Vagina (tissue), 2 donors: ENCODE data around the gene BEST3. TPM values are rescaled to one million over a fixed set of nuclear protein-coding genes. Genes with fewer than 3 reads are reported as not detected.

Source experiments
- DNase-seq, 2 donors: peaks; one replicate each; pipeline ENCODE4 v3.0.0-alpha.2; 2017; ENCODE audit errors: extremely low spot score in 2 of 2
- H3K27ac ChIP-seq: fragments of 200-600 bp; sonication (generic); one replicate; pipeline ENCODE4 v1.5.1; 2019
- H3K27me3 ChIP-seq: fragments of 200-600 bp; sonication (generic); one replicate; pipeline ENCODE4 v1.5.1; 2019
- H3K36me3 ChIP-seq, 2 donors: fragments of 200-600 bp; sonication (generic); one replicate each; pipeline ENCODE4 v1.5.1; 2017 to 2019
- H3K4me1 ChIP-seq: fragments of 200-600 bp; sonication (generic); one replicate; pipeline ENCODE4 v1.5.1; 2019
- H3K4me3 ChIP-seq, 2 donors: fragments of 200-600 bp; sonication (generic); 1 replicate in 1 of 2; 2 replicates in 1 of 2; pipeline ENCODE4 v1.5.1; 2016 to 2019
- H3K9me3 ChIP-seq: fragments of 200-600 bp; sonication (generic); one replicate; pipeline ENCODE4 v1.5.1; 2019
- CTCF ChIP-seq, 3 experiments: fragments of 450-650 bp in 2 of 3; fragments of 200-600 bp in 1 of 3; sonication (generic) in 1 of 3; IDR thresholded peaks; one replicate each; pipeline ENCODE4 v1.5.1; 2017 to 2019; ENCODE audit warnings: antibody characterized with exemption in 3 of 3, mild to moderate bottlenecking in 2 of 3, moderate library complexity in 2 of 3
- POLR2A ChIP-seq, 2 donors: fragments of 450-650 bp; IDR thresholded peaks; one replicate each; pipeline ENCODE4 v1.6.1; 2017; ENCODE audit warnings: antibody characterized with exemption in 2 of 2, mild to moderate bottlenecking in 2 of 2, moderate library complexity in 2 of 2
- POLR2AphosphoS5 ChIP-seq, 2 donors: sonication (generic); formaldehyde crosslinking; IDR thresholded peaks; one replicate each; pipeline ENCODE4 v1.9.0; 2017; ENCODE audit warnings: antibody characterized with exemption in 2 of 2, mild to moderate bottlenecking in 2 of 2, low read depth in 1 of 2; ENCODE audit not compliant: insufficient read depth in 1 of 2
- intact Hi-C: fragments of 100-400 bp; cut with DNase I; formaldehyde crosslinking; loops from one replicate; pipeline ENCODE4 v1.15.1; 2023
- total RNA-seq: library from RNA; depleted of rRNA; stranded (reverse); fragments of >200 nt; gene quantifications from one replicate; pipeline ENCODE4 v1.2.3, GENCODE V29; 2016

Gene BEST3
- total RNA-seq, 1 donor from 2014 or later = not detected

DNA sequence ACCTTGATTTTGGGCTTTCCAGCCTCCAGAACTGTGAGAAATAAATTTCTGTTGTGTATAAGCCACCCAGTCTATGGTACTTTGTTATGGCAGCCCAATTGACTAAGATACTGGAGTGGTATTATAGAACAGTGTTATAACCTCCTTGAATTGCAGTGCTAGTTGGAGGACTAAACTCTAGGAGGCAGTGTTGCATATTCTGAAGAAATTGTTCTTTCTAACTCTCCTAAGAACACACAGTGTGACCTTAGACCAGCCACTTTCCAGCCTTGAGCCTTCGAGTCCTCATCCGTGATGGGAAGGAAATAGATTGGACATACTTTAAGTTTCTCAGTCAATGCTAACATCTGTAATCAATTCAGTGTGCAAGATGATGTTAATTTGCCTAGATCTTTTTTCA, 66.0 kb downstream of the BEST3 start:
- Histone ChIP-seq H3K9me3 (no peaks in the 10 kb centered on the region), H3K27me3 (no peaks in the 10 kb centered on the region)
- intact Hi-C loops = no loop called here

GRCh38 chr12:69630191-69630590, 68.9 kb downstream of the BEST3 start:
- no peaks in the 10 kb centered on the region for H3K9me3 ChIP-seq
- H3K36me3 ChIP-seq = no peaks in the 10 kb centered on the region
- no peaks in the 10 kb centered on the region for H3K4me1 ChIP-seq
- TF ChIP-seq CTCF (IDR thresholded peaks at IDR 0.05) = no peak
- no peak for TF ChIP-seq POLR2A (IDR thresholded peaks at IDR 0.05)
- TF ChIP-seq POLR2AphosphoS5 (IDR thresholded peaks at IDR 0.05; ENCODE audit: insufficient read depth in 1 of 2, low read depth in 1 of 2) = no peak
- no peak overlapping the region for H3K4me3 ChIP-seq
- intact Hi-C loops = no loop called here
- no peak for DNase-seq
- H3K27me3 ChIP-seq = no peaks in the 10 kb centered on the region
- H3K27ac ChIP-seq = no peak overlapping the region

More for the DNA sequence above, 66.0 kb downstream of the BEST3 start:
- TF ChIP-seq POLR2A (IDR thresholded peaks at IDR 0.05) = no peak
- TF ChIP-seq POLR2AphosphoS5 (IDR thresholded peaks at IDR 0.05; ENCODE audit: insufficient read depth in 1 of 2, low read depth in 1 of 2) = no peak
- TF ChIP-seq CTCF (IDR thresholded peaks at IDR 0.05) = no peak
- H3K4me1 ChIP-seq = no peaks in the 10 kb centered on the region
- no peak for DNase-seq
- no peak overlapping the region for H3K4me3 ChIP-seq
- no peaks in the 10 kb centered on the region for H3K36me3 ChIP-seq
- H3K27ac ChIP-seq = no peak overlapping the region

DNA sequence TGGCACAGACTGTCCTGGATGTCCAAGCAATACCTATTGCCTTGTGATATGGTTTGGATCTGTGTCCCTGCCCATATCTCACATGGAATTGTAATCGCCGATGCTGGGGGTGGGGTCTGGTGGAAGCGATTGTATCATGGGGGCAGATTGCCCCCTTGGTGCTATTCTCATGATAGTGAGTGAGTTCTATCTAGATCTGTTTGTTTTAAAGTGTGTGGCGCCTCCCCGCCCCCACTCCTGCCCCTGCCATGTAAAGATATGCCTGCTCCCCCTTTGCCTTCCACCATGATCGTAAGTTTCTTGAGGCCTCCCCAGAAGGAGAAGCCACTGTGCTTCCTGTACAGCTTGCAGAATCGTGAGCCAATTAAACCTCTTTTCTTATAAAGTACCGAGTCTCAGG, 71.6 kb downstream of the BEST3 start:
- intact Hi-C loops = no loop called here
- TF ChIP-seq POLR2A (IDR thresholded peaks at IDR 0.05) (no peak), POLR2AphosphoS5 (IDR thresholded peaks at IDR 0.05; ENCODE audit: insufficient read depth in 1 of 2, low read depth in 1 of 2) (no peak), CTCF (IDR thresholded peaks at IDR 0.05) (no peak)
- H3K9me3 ChIP-seq = no peaks in the 10 kb centered on the region

DNA sequence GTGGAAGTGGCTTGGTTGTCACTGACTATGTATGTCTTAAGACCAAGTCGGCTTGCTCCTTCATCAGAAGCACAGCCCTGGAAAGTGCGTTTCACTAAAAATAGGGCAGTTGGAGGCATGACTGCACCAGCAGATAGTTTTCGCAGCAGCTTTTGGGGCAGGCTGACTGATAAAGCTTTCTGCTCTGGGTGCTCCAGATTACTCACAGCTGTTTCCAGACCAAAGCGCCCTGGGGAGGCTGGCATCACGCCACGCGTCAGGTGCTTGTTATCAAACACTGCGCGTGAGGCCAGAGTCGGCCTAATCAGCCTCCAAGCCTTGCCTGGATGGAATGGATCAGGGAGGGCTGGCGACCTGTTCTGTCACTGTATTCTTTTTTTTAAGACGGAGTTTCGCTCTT, 75.1 kb downstream of the BEST3 start:
- TF ChIP-seq CTCF (IDR thresholded peaks at IDR 0.05) = no peak
- no peak for TF ChIP-seq POLR2AphosphoS5 (IDR thresholded peaks at IDR 0.05; ENCODE audit: insufficient read depth in 1 of 2, low read depth in 1 of 2)
- TF ChIP-seq POLR2A (IDR thresholded peaks at IDR 0.05) = no peak
- Histone ChIP-seq H3K4me3 (no peak overlapping the region), H3K27me3 (no peaks in the 10 kb centered on the region), H3K4me1 (no peaks in the 10 kb centered on the region), H3K36me3 (no peaks in the 10 kb centered on the region), H3K27ac (no peak overlapping the region), H3K9me3 (no peaks in the 10 kb centered on the region)
- intact Hi-C loops = no loop called here
- no peak for DNase-seq

More for the DNA sequence above, 71.6 kb downstream of the BEST3 start:
- Histone ChIP-seq H3K4me3 (no peak overlapping the region), H3K27ac (no peak overlapping the region), H3K4me1 (no peaks in the 10 kb centered on the region), H3K27me3 (no peaks in the 10 kb centered on the region), H3K36me3 (no peaks in the 10 kb centered on the region)
- DNase-seq = no peak

DNA sequence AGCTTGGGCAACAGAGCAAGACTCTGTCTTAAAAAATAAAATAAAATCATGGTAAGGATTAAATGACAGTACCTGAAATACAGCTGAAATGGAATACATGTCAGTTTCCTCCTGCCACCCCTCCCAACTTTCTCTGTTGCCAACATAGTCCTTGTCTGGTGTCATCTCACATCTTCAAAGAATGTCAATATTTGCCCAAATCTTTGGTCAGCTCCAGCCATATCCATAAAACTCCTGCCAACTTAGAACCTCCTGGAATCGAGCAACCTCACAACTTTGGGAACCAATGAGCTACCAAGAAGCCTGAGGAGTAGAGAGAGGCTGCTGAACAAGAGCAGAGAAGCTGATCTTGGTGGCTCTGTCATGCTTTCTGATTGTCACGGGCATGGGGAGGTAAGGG, 77.6 kb downstream of the BEST3 start:
- no peak for TF ChIP-seq POLR2AphosphoS5 (IDR thresholded peaks at IDR 0.05; ENCODE audit: insufficient read depth in 1 of 2, low read depth in 1 of 2)
- TF ChIP-seq CTCF (IDR thresholded peaks at IDR 0.05) = no peak
- TF ChIP-seq POLR2A (IDR thresholded peaks at IDR 0.05) = no peak
- H3K36me3 ChIP-seq = no peaks in the 10 kb centered on the region
- intact Hi-C loops = no loop called here
- no peaks in the 10 kb centered on the region for H3K4me1 ChIP-seq
- no peak overlapping the region for H3K27ac ChIP-seq
- H3K4me3 ChIP-seq = no peak overlapping the region
- no peaks in the 10 kb centered on the region for H3K27me3 ChIP-seq
- no peaks in the 10 kb centered on the region for H3K9me3 ChIP-seq
- DNase-seq = no peak
